Common myeloid progenitor, CD34-positive (primary cell): ENCODE measurements around the gene RASGEF1C.

Source experiments
- CTCF ChIA-PET: fragments of 350-600 bp; sonication (Branson Sonifier 250); formaldehyde crosslinking; loops from one replicate; lab custom pipeline; 2021; ENCODE audit warnings: antibody characterized with exemption; lab: Charles Lee
- POLR2A ChIA-PET: fragments of 350-600 bp; sonication (Branson Sonifier 250); formaldehyde crosslinking; loops from one replicate; lab custom pipeline; 2021; ENCODE audit warnings: antibody characterized with exemption; lab: Charles Lee
- DNase-seq, 3 donors: peaks; one replicate each; pipeline versions ENCODE4 v3.0.0 to v3.0.0-alpha.2; 2013
- H3K27ac ChIP-seq, 2 experiments: 1 replicate in 1 of 2; 2 replicates in 1 of 2; pipeline ENCODE4 v1.7.0; 2013; ENCODE audit warnings: inconsistent platforms in 2 of 2, low read length in 2 of 2, mild to moderate bottlenecking in 2 of 2, low read depth in 1 of 2, moderate library complexity in 1 of 2; ENCODE audit not compliant: severe bottlenecking in 2 of 2, insufficient read depth in 1 of 2, poor library complexity in 1 of 2
- H3K27me3 ChIP-seq, 5 experiments: replicated peaks in 2 of 5; 1 replicate in 3 of 5; 2 replicates in 2 of 5; pipeline versions ENCODE4 v1.6.1 to v1.7.0; 2013; ENCODE audit warnings: low read length in 4 of 5, mild to moderate bottlenecking in 2 of 5, moderate library complexity in 2 of 5, inconsistent platforms in 1 of 5; ENCODE audit not compliant: insufficient read depth in 5 of 5, control insufficient read depth in 4 of 5
- H3K36me3 ChIP-seq, 4 experiments: 1 replicate in 2 of 4; 2 replicates in 2 of 4; pipeline versions ENCODE4 v1.6.1 to v1.7.0; 2013; ENCODE audit warnings: low read length in 3 of 4, control low read depth in 1 of 4, mild to moderate bottlenecking in 1 of 4; ENCODE audit not compliant: control insufficient read depth in 4 of 4, insufficient read depth in 4 of 4
- H3K4me1 ChIP-seq, 4 experiments: 1 replicate in 3 of 4; 2 replicates in 1 of 4; pipeline versions ENCODE4 v1.6.1 to v1.7.1; 2013; ENCODE audit warnings: low read length in 3 of 4, mild to moderate bottlenecking in 3 of 4, control low read depth in 1 of 4, inconsistent platforms in 1 of 4, moderate library complexity in 1 of 4; ENCODE audit not compliant: control insufficient read depth in 4 of 4, insufficient read depth in 4 of 4; ENCODE audit errors: control extremely low read depth in 1 of 4
- H3K4me3 ChIP-seq, 7 experiments: 1 replicate in 4 of 7; 2 replicates in 3 of 7; pipeline versions ENCODE4 v1.5.1 to v1.7.0; 2013; ENCODE audit warnings: mild to moderate bottlenecking in 7 of 7, low read length in 6 of 7, moderate library complexity in 6 of 7, inconsistent platforms in 2 of 7, low read depth in 2 of 7, control low read depth in 1 of 7; ENCODE audit not compliant: insufficient read depth in 4 of 7, control insufficient read depth in 1 of 7; ENCODE audit errors: extremely low read depth in 1 of 7
- H3K9me3 ChIP-seq, 5 experiments: 1 replicate in 4 of 5; 2 replicates in 1 of 5; pipeline versions ENCODE4 v1.6.1 to v1.7.1; 2013; ENCODE audit warnings: low read length in 4 of 5, mild to moderate bottlenecking in 2 of 5, inconsistent platforms in 1 of 5, low read depth in 1 of 5, moderate library complexity in 1 of 5; ENCODE audit not compliant: control insufficient read depth in 4 of 5, insufficient read depth in 2 of 5; ENCODE audit errors: control extremely low read depth in 1 of 5
- WGBS: methylation state at CpG from one replicate; pipeline ENCODE4 v1.1.5; 2013; ENCODE audit not compliant: insufficient coverage; 5-methylcytosine and 5-hydroxymethylcytosine counted together

Gene RASGEF1C

DNA sequence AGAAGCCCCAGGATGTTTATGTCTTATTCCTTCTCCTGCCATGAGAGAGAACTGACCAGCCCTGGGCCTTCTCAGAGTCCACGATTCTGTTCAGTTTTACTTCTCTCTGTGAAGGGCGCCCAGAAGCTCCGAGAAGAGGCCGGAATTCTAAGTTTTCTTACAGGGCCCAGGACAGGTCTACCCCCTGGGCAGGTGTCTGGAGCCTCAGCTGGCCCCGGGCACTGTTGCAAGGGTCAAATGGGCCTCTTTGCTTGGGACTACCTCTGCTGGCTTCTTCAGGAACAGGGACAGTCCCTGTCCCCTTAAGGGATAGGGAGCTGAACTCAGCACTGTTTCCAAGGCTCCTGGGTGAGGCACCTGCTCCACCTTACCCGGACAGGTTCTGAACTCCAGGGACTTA lies 55.0 kb downstream of the RASGEF1C start:
- Histone ChIP-seq H3K36me3 (no peaks in the 10 kb centered on the region), H3K9me3 (peaks cover 0 to 5% (median 2%) of the 10 kb centered on the region in 5 experiments), H3K27me3 (peaks cover 0 to 2% (median 0%) of the 10 kb centered on the region in 5 experiments), H3K4me3 (no peak overlapping the region), H3K4me1 (no peaks in the 10 kb centered on the region), H3K27ac (no peak overlapping the region)
- POLR2A ChIA-PET, result no interaction called here
- DNase-seq, result no peak
- CTCF ChIA-PET, result no interaction called here
- WGBS, result 83% methylated on average over 6 of the region's 6 CpGs

DNA sequence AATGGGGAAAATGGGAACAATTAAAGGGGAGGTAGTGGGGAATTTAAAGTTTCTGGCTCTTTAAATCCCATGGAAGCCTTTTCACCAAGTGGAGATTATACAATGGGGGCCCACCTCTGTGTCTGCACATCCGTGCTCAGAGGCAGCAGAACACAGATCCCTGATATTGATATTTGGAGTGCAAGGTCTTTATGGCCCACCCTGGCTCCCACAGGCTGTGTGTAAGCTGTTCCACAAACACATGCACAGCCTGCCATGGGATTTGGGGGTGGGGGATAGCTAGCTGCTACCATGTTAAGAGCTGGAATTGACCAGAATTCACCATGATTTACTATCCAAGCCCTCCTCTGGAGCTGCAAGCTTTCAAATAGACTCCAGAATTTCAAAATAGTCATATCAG lies 55.9 kb downstream of the RASGEF1C start:
- 0% methylated on average over 1 of the region's 1 CpG for WGBS
- DNase-seq, result no peak
- no peak overlapping the region for H3K4me3 ChIP-seq
- POLR2A ChIA-PET, result no interaction called here
- peaks cover 0 to 2% (median 0%) of the 10 kb centered on the region in 5 experiments for H3K27me3 ChIP-seq
- no peaks in the 10 kb centered on the region for H3K4me1 ChIP-seq
- no peaks in the 10 kb centered on the region for H3K36me3 ChIP-seq
- H3K9me3 ChIP-seq, result peaks cover 0 to 5% (median 2%) of the 10 kb centered on the region in 5 experiments
- CTCF ChIA-PET, result no interaction called here
- no peak overlapping the region for H3K27ac ChIP-seq

DNA sequence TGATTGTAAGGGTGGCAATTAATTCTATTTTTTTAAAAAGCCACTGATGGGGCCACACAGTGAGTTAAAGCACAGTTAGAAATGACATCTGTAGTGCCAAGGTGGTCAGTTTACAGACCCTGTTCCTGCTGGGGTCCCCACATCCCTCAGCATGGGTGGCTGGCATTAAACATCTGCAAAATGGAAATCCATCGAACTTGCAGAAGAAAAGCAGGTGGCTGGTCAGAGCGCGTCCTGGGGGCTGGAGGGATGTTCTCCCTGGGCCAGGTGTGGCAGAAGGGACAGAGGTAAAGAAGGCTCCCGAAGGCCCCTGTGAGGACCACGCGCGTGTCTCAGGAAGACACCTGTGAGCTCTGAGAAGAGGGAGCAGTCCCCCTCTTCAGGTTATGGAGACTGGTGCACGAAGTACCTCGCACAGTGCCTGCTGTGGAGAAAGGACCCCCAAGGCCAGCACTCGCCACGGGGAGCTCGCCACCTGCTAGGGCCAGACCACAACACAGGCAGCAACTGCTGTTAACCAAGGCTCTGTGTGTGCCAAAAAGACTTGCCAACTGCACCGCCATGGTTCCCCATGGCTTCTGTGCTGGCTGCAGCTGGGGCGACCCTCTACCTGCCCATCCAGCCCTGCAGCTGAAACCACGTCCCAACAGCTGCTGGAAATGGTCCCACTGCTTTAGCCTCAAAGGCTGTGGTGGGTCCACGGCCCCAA lies 65.2 kb downstream of the RASGEF1C start:
- Histone ChIP-seq H3K4me1 (peaks cover 0 to 7% (median 1%) of the 10 kb centered on the region in 4 experiments), H3K27me3 (no peaks in the 10 kb centered on the region), H3K9me3 (peaks cover 0 to 13% (median 4%) of the 10 kb centered on the region in 5 experiments), H3K27ac (no peak overlapping the region), H3K4me3 (no peak overlapping the region), H3K36me3 (no peaks in the 10 kb centered on the region)
- CTCF ChIA-PET, result no interaction called here
- 88% methylated on average over 14 of the region's 16 CpGs for WGBS
- POLR2A ChIA-PET, result no interaction called here
- DNase-seq, result no peak

- POLR2A ChIA-PET, result no interaction called here
- Histone ChIP-seq H3K4me3 (no peak overlapping the region), H3K4me1 (peaks cover 0 to 7% (median 1%) of the 10 kb centered on the region in 4 experiments), H3K36me3 (no peaks in the 10 kb centered on the region), H3K9me3 (peaks cover 0 to 13% (median 4%) of the 10 kb centered on the region in 5 experiments), H3K27me3 (no peaks in the 10 kb centered on the region), H3K27ac (no peak overlapping the region)
- no peak for DNase-seq
- CTCF ChIA-PET, result no interaction called here
- 96% methylated on average over 13 of the region's 13 CpGs for WGBS
Measured at GRCh38 chr5:180142824-180143610, 66.0 kb downstream of the RASGEF1C start.

DNA sequence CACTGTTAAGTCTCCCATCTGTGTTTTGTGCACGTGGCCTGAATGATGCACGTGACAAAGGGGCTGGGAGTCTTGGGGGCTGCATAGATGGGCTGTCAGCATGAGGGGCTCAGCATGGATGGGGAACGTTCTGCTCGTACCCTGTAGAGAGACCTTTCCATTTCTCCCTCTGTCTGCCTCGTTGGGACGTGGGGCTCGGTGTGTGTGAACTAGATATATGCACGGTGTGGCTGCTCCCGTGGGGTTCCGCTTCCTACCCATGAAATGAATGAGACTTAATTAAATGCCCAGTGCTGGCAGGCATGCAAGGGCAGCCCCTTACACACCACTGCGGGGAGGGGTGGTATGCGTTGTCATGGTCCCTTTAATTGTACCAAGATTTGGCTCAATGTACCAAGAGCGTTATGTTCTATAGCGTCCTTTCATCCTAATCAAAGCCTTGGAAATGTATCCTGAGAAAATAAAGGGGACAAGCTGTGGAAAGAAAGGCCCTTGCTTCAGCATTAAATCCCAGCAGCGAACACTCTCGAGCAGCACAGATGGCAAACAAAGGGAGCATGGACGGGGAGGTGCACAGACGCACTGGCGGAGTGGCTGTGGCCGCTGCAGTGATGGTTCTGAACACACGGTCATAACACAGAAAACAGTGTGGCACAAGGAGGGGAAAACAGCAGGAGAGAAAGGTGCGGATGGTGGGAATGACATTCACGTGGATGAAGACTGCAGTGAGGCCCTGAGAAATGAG lies 66.8 kb downstream of the RASGEF1C start:
- CTCF ChIA-PET, result no interaction called here
- Histone ChIP-seq H3K27me3 (no peaks in the 10 kb centered on the region), H3K27ac (no peak overlapping the region), H3K4me3 (no peak overlapping the region), H3K9me3 (peaks cover 0 to 13% (median 4%) of the 10 kb centered on the region in 5 experiments), H3K36me3 (no peaks in the 10 kb centered on the region), H3K4me1 (peaks cover 0 to 1% (median 0%) of the 10 kb centered on the region in 4 experiments)
- no peak for DNase-seq
- WGBS, result 97% methylated on average over 21 of the region's 23 CpGs
- POLR2A ChIA-PET, result no interaction called here

DNA sequence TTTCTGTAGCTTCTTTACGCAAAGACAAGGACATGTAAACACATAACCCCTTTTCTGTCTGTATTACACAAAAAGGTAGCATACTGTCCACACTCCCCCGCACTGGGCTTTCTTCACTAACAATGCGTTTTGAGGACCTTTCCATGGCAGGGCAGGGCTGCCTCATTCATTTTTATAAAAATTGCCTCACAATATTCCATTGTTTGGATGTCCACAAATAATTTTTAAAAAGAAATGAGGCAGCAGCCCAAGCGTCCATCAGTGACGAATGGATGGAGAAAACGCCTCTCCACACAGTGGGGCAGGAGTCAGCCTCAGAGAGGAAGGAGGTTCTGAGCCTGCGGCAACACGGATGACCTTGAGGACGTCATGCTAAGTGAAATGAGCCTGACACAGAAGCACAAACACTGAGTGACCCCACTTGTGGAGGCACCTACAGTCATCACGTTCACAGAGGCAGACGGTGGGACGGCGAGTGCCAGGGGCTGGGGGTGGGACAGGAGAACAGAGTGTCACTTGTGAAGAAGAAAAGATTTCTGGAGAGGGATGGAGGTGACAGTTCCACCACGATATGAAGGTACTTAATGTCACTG lies 67.8 kb downstream of the RASGEF1C start:
- 97% methylated on average over 13 of the region's 14 CpGs for WGBS
- Histone ChIP-seq H3K27ac (no peak overlapping the region), H3K9me3 (peaks cover 0 to 7% (median 3%) of the 10 kb centered on the region in 5 experiments), H3K27me3 (no peaks in the 10 kb centered on the region), H3K4me3 (no peak overlapping the region), H3K36me3 (no peaks in the 10 kb centered on the region), H3K4me1 (peaks cover 0 to 1% (median 0%) of the 10 kb centered on the region in 4 experiments)
- DNase-seq, result no peak
- POLR2A ChIA-PET, result no interaction called here
- CTCF ChIA-PET, result no interaction called here
